NCI-H1694 treated with DMSO at 0.1 percent for 48 hours (cell line): ENCODE results near the gene TRAF2.
"Not testable (repeated sequence)": the region's sequence is repeated elsewhere in the genome, so short reads cannot be mapped to it uniquely, and the experiment has no call there.

Source experiments
- DNase-seq: peaks from one replicate; lab custom pipeline; 2025; lab: John Stamatoyannopoulos, UW

The TRAF2 gene

DNA sequence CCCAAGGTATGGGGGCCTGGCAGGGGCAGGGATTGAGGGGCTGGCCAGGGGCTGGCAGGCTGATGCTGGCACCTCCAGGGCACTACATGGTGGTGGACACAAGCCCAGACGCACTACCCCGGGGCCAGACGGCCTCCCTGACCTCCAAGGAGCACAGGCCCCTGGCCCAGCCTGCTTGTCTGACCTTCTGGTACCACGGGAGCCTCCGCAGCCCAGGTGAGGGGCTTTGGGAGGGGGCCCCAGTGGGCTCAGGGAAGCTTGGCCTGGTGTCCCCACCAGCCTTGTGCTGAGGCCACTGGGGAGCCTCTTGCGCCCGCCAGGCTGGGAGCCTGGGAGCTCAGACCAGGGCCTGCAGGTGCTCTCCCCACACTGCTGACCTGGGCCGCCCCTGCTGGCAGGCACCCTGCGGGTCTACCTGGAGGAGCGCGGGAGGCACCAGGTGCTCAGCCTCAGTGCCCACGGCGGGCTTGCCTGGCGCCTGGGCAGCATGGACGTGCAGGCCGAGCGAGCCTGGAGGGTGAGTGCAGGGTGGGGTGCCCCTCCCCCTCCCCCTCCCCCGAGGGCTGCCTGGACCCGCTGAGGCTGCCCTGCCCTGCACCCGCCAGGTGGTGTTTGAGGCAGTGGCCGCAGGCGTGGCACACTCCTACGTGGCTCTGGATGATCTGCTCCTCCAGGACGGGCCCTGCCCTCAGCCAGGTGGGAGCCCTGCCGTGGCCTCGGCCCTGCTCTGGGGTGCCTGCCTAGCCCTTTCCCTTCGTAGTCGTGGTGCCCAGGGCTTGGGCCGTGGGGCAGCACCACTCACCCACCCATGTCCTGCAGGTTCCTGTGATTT, 28.5 kb upstream of the TRAF2 start:
- DNase-seq = no peak

DNA sequence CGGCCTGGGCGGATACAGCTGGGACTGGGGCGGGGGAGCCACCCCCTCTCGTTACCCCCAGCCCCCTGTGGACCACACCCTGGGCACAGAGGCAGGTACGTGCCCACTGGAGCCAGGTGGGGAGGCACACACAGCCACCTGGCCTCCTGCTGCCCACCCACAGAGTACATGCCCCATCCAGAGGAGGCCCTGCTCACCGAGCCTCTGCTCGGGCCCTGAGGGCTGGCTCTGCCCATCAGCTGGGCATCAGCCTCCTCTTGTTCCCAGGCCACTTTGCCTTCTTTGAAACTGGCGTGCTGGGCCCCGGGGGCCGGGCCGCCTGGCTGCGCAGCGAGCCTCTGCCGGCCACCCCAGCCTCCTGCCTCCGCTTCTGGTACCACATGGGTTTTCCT, 27.9 kb upstream of the TRAF2 start:
- no peak for DNase-seq

DNA sequence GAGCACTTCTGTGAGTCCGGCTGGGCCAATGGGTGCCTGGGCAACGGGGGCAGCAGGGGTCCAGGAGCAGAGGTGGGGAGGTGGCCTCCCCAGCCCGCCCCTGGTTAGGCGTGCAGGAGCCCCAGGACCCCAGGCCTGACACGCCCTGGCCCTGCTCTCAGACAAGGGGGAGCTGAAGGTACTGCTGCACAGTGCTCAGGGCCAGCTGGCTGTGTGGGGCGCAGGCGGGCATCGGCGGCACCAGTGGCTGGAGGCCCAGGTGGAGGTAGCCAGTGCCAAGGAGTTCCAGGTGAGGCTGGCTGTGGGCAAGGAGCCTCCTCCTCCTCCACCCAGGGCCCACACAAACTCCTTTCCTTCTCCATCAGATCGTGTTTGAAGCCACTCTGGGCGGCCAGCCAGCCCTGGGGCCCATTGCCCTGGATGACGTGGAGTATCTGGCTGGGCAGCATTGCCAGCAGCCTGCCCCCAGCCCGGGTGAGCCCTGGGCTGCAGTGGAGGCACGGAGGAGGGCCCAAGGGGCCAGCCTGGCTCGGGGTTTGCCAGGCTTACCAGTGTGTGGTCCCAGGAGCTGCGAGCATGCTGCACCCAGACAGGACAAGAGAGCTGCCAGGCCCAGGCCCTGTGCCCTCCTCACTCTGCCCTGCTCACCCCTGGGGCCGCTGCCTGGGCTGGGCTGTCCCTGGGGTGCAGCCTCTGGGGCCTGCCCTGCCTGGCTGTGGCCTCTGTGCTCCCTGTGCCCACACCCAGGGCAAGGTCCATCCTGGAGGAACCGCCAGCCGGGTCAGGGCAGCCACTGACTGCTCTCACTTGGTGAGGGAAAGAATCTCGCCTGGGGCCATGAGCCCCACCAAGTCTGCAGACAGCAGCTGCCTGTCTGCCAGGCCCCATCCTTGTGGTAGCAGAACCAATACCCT, 27.2 kb upstream of the TRAF2 start:
- DNase-seq = no peak

DNA sequence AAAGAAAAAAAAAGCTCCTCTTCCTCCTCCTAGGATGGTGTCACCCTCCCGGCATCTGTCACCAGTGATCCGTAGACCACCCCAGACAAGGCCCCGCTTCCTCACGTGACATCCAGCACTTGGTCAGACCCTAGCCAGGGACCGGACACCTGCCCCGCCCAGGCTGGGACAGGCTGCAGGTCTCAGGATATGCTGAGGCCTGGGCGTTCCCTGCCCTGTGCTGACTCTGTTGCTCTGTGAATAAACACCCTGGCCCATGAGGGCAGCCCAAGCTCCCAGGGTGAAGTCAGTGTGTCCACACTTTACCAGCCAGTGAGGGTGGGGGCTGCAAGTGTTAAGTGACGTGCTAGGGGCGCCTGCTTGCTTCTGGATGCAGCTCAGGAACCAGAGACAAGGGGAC, 25.8 kb upstream of the TRAF2 start:
- no peak for DNase-seq

DNA sequence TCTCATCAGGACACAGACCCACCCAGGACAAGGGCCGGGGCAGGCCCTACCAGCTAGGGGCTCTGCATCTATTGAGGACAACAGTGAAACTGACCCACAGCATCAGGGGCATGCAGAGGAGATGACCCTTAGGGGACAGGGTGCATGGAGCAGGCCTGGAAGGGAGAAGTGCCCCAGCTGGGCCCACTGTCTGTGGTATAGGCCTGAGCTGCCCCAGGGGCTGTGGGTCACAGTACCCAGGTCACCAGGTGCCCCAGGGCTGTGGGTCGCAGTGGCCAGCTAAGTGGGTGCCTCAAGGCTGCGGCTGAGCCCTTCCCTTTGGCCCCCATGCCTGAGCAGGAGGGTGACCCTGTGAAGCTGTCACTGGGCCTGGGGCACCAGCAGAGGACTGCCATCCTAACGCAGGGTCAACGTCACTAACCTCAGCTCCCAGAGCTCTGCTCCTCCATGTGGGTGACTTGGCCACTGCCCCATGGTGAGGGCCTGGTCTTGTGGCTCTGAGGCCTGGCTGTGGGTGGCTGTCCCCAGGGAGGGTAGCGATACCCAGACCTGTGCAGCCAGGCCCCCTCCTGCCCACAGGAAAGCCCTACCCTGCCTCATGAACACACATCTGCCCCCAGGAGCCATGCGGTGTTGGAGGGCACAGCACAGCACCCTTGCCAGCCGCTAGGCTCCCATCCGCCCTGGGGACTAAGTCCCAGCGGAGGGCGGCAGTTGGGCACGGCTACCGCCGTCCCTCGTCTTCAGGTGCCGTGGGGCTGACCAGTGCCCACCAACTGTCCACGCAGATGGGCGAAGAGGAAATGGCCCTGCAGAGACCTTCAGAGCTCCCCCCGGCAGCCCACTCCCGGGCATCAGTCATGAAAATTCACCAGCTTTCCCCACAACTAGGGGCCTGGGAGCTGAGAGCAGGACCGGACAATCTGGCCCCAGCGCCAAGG, 25.1 kb upstream of the TRAF2 start:
- DNase-seq = no peak

DNA sequence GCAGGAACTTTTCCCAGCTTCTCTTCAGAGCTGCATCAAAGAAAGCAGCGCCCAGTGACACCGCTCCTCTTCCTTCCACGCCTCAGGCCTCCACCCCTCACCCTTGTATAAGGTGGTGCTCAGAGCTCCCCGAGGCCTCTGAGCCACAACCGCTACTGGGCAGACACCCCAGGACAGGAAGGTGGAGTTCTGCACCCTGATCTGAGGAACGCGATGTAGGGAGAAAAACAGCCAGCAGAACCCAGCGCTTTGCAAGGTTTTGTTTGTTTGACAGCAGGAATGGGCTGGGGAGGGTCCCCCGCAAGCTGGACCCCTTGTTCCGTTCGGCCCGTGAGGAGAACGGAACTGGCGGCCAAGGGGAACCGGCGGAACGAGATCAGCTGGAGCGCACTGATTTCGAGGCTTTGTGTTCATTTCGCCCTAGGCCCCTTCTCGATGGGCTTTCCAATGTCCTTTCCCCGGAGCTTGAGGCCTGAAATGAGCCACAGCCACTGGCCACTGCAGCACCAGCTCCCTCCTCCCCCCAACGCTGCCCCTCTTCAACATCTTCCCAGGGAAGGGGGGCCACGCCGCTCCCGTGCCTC, 24.4 kb upstream of the TRAF2 start:
- DNase-seq = no peak

DNA sequence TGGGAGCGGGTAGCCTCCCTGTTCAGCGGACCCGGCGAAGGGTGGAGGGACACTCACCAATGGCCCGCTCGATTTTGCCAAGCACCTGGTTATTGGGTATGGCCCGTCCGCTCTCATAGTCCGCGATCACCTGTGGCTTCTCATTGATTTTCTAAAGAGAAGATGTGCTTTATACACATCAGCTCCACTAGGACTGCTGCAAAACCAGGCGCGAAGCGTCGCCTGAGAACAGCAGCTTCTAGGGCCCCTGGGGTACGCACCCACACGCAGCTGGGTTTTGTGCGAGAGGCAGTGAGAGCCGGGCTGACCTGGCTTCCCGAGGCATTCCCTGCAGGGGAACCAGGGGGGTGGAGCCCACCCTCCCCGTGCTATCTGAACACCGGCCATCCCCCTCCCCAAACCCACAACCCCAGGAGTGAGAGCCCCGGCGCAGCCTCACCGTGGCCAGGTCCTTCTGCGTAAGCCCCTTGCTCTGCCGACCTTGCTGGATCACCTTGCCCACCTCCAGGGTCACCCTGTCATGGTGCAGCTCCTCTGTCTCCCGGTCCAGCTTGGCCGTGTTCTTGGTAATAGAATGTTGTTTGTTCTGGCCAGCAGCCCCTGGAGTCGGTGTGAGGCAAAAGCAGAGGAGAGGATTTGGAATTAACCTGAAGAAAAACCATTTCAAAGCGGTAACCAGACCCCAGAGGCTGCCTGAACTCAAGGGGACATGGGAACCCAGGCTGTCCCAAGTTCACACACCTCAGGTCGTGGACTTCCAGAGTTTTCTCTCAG, 23.3 kb upstream of the TRAF2 start:
- DNase-seq = no peak

DNA sequence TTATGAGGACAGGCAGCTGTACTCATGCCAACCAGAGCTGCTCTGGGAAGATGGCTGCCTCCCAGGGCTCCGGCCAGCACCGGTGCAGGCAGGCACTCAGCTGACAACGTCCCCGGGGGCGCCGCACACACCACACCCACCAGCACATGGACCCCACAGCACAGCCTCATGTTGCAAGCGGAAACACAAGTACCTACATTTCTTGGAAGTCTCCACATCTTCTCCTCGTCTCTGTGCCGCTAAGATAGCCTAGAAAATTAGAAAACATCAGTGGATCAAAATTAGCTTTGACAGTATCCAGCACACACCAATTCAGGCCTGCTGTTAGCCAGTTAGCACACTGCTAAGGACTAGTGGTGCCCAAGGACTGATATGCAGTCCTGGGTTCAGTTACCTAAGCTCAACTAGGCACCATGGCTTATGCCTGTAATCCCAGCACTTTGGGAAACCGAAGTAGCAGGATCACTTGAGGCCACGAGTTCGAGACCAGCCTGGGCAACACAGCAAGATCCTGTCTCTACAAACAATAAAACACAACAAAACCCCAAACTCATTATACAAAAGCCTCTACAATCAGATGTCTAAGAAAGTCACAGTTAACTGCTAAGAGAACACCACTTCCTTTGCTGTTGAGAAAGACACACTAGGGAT, 22.6 kb upstream of the TRAF2 start:
- DNase-seq = no peak

DNA sequence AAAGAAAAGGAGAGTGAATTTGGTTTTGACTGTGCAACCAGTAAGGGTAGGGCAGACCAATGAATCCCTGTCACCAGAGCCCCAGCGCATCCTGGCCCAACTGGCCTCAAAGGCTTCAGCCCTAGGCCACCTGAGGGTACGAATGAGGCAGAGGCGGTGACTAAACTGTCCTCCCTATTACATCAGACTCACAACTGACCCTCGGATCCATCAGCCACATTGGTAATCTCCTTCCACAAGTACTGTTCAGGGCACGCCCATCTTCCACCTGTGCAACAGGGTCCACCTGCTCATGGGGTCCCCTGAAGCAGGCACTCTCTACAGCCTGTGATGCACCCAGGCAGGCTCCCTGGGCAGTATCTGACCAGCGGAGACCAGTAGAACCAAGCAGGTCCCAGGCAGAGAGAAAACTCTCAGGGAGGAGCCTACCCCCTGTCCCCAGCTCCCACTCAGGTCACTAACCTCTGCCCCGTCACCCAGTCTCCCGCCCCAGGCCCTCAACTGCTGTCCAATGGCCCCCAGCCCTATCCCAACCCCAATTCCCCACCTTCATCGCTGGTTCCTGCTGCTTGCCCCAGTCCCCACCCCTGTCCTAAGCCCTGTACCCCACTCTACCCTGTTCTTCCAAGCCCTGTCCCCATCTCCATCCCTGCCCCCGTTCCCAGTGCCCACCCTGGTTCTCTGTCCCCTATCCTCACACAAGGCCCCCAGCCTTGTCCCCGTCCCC, 21.1 kb upstream of the TRAF2 start:
- DNase-seq = no peak

DNA sequence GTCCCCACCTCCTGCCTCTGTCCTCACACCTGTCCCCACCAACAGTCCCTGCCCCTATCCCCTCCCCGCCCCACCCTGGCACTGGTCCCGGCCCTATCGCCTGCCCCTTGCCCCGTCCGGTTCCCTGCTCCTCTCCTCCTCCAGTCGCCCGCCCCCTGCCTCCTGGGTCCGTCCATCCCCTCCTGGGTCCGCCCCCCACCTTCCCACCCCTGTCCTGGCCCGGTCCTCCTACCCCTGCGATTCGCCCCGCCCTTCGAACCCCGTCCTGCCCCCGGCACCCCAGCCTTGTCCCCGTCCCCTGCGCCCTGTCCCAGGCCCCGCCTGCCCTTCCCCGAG, 20.6 kb upstream of the TRAF2 start:
- DNase-seq = no peak

DNA sequence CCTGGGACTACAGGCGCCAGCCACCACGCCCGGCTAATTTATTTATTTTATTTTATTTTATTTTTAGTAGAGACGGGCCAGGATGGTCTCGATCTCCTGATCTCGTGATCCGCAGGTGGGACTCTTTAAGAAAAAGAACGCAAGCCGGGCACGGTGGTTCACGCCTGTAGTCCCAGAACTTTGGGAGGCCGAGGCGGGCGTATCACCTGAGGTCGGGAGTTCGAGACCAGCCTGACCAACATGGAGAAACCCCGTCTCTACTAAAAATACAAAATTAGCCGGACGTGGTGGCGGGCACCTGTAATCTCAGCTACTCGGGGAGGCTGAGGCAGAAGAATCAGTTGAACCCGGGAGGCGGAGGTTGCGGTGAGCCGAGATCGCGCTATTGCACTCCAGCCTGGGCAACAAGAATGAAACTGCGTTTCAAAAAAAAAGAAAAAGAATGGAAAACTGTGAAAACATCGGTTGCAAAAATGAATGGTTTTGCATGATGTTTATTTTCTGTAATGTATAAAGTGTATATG, 19.4 kb upstream of the TRAF2 start:
- not testable (repeated sequence) for DNase-seq

DNA sequence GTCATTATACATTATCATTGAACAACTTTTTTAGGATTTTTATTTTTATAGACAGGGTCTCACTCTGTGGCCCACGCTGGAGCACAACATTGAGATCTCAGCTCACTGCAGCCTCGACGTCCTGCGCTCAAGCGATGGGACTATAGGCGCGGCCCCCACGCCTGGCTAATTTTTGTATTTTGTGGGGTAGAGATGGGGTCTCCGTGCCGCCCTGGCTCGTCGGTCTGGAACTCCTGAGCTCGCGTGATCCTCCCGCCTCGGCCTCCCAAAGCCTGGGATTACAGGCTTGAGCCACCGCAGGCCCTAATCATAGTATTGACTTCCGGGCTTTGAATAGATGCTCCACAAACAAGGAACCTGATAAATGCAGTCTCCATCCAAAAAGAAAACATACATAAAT, 18.8 kb upstream of the TRAF2 start:
- no peak for DNase-seq

DNA sequence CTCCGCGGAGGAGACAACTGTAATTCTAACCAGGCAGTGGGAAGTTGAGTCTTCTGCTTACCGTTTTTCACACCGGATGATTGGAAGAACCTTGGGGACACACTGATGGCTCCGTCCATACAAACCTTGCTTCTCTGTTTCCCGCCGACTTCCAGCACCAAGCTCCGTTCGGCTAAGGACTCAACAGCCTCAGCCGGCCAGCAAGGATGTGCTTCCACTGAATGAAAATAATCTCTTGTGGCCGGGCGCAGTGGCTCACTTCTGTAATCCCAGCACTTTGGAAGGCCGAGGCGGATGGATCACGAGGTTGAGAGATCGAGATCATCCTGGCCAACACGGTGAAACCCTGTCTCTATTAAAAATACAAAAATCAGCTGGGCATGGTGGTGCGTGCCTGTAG, 18.4 kb upstream of the TRAF2 start:
- DNase-seq = no peak

DNA sequence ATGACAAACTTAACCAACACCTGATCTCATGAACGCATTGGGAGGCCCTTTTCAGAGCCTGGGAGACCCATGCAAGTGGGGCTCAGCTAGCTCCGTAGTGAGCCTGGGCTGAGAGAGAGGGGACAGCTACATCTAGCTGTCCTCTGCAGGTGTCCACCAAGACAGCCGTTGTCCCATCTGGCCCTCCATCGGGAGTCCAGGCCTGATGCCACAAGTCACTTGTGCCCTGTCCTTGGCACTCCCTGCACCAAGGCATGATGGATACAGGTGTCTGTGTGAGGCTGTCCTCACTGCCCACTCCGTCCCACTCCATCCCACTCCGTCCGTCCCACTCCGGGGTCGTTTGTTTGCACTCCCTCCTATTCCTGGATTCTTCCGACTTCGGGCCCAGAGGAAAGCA, 17.7 kb upstream of the TRAF2 start:
- no peak for DNase-seq

DNA sequence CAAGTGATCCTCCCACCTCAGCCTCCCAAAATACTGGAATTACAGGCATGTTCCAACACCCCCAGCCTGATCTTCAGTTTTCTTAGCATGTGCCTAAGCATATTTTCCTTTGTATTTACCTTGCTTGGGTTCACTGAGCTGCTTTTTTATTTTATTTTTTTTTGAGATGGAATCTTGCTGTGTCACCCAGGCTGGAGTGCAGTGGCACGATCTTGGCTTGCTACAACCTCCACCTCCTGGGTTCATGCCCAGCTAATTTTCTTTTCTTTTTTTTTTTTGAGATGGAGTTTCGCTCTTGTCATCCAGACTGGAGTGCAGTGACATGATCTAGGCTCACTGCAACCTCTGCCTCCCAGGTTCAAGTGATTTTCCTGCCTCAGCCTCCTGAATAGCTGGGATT, 16.7 kb upstream of the TRAF2 start:
- DNase-seq = not testable (repeated sequence)

DNA sequence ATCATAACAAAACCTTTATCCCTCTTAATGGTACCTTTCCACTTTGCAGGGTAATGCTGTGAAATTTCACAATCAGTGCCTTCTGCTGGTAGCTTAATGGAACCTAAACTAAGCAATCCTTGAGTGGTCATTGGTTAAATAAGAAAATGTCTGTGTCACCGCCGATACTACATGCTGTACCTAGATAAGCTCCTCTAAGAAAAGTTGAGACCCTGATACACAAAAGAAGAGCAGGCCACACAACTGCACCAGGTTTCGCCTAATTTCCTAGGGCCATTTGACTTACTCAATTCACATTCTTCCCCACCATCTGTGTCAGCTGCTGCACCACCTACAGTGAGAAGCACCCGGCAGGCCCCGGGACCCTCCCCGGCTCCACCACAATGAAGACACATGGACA, 11.2 kb upstream of the TRAF2 start:
- no peak for DNase-seq

DNA sequence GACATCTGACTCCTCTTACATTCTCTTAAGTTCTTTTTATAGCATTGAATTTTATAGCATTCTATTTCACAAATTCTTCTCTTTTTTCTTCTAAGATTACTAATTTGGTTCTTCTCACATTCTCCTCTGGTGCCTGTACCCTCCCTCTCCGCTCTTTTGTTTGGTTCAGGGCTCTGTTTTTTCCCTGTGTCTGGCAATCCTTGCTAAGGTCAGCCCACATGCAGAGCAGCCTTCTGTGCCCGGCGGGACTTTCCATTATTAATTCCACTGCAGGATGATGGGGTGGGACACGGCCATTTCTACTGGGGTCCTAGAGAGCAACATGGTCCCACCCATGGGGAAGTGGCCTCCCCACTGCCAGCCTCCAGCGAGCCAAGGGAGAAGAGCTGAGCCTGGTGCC, 9.8 kb upstream of the TRAF2 start:
- no peak for DNase-seq

DNA sequence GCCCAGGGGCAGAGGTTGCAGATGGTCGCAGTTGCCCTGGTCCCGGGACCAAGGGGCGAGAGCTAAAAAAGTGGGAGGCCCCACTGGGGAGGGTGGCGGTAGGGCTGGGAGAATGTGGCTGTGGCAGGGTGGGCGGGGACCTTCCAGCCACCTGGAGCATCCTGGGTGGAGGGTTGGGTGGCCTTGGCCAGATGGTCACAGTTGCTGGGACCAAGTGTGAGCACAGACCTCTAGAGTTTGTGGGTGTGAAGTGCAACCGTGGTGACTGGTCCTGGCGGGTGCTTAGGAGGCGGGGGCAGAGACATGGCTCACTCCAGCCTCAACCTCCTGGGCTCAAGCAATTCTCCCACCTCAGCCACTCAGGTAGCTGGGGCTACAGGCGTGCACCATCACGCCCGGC, 5.7 kb upstream of the TRAF2 start:
- DNase-seq = no peak

DNA sequence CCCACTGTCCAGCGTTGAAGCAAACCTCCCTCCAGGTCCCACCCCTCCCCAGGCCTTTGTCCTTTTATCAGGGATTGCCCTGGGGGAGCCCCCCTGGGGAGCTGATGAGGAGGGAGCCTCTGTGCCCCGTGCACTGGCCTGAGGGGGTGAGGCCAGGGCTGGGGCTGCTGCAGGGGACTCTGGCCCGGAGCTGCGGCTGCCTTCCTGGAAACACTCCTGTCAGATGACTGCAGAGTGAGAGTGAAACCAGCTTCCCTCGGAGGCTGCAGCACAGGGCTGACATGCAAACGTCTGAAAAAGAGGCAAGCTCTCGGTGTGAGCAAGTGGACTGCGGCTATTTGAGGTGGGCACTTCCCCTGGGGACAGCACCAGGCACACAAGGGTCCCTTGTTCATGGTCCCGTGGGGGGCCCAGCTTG, 4.6 kb upstream of the TRAF2 start:
- DNase-seq = no peak
